Left kidney (tissue), 2 donors: ENCODE results near the gene RNF220. TPM values are rescaled to one million over a fixed set of nuclear protein-coding genes. Genes with fewer than 3 reads are reported as not detected.

Source experiments
- DNase-seq: peaks from one replicate; pipeline ENCODE4 v3.0.0-alpha.2; 2013
- polyA plus RNA-seq: library from polyadenylated mRNA; unstranded; fragments of 120-200 nt; gene quantifications from one replicate; pipeline ENCODE4 v1.2.1, GENCODE V29; 2013; ENCODE audit not compliant: insufficient read length

RNF220 gene
- polyA plus RNA-seq, 1 donor: 80.5 TPM

GRCh38 chr1:44433209-44433608 is 28.2 kb downstream of the RNF220 start:
- DNase-seq: no peak

GRCh38 chr1:44436401-44437106 is 31.5 kb downstream of the RNF220 start:
- no peak for DNase-seq

GRCh38 chr1:44437107-44437716 is 32.2 kb downstream of the RNF220 start:
- no peak for DNase-seq

GRCh38 chr1:44442791-44443190 is 37.7 kb downstream of the RNF220 start:
- no peak for DNase-seq

GRCh38 chr1:44447051-44447810 is 42.2 kb downstream of the RNF220 start:
- DNase-seq: no peak

- DNase-seq: no peak
Measured at GRCh38 chr1:44453798-44454349, 48.8 kb downstream of the RNF220 start.

GRCh38 chr1:44454704-44455103 is 49.6 kb downstream of the RNF220 start:
- no peak for DNase-seq

GRCh38 chr1:44460107-44460882 is 55.2 kb downstream of the RNF220 start:
- DNase-seq: no peak

GRCh38 chr1:44464361-44464760 is 59.3 kb downstream of the RNF220 start:
- DNase-seq: no peak

- DNase-seq: no peak
Measured at GRCh38 chr1:44467566-44467965, 62.5 kb downstream of the RNF220 start.

GRCh38 chr1:44471911-44472453 is 66.9 kb downstream of the RNF220 start:
- DNase-seq: no peak

GRCh38 chr1:44472620-44473525 is 67.8 kb downstream of the RNF220 start:
- no peak for DNase-seq

GRCh38 chr1:44476891-44477290 is 71.8 kb downstream of the RNF220 start:
- no peak for DNase-seq

GRCh38 chr1:44481701-44482100 is 76.6 kb downstream of the RNF220 start:
- no peak for DNase-seq

- no peak for DNase-seq
Measured at GRCh38 chr1:44483089-44483874, 78.2 kb downstream of the RNF220 start.

GRCh38 chr1:44484155-44484688 is 79.2 kb downstream of the RNF220 start:
- DNase-seq: no peak

- peak; percentile 54 for DNase-seq
Measured at GRCh38 chr1:44485229-44485933, 80.3 kb downstream of the RNF220 start.

- no peak for DNase-seq
Measured at GRCh38 chr1:44485934-44486460, 80.9 kb downstream of the RNF220 start.

- no peak for DNase-seq
Measured at GRCh38 chr1:44489481-44489880, 84.4 kb downstream of the RNF220 start.
